Nephron (organoid): Measurements from ENCODE around the gene LCP1.
A peak's percentile ranks its signal among the peaks of the same experiment; 100 is the strongest.

Source experiments
- H3K27ac Mint-ChIP-seq, 3 experiments: 2 replicates each; pipeline ENCODE4 v1.8.0; 2020; ENCODE audit warnings: mixed read lengths in 3 of 3, mild to moderate bottlenecking in 2 of 3, moderate library complexity in 1 of 3
- H3K27me3 Mint-ChIP-seq: 2 replicates; pipeline ENCODE4 v1.8.0; 2021; ENCODE audit warnings: low read depth, mild to moderate bottlenecking, moderate library complexity, mixed read lengths
- H3K36me3 Mint-ChIP-seq: 2 replicates; pipeline ENCODE4 v1.8.0; 2020; ENCODE audit warnings: low read depth, mixed read lengths
- H3K4me1 Mint-ChIP-seq: 2 replicates; pipeline ENCODE4 v1.8.0; 2020; ENCODE audit warnings: mixed read lengths
- H3K4me3 Mint-ChIP-seq, 3 experiments: 2 replicates each; pipeline ENCODE4 v1.8.0; 2020; ENCODE audit warnings: mild to moderate bottlenecking in 3 of 3, mixed read lengths in 3 of 3, moderate library complexity in 2 of 3
- H3K9me3 Mint-ChIP-seq: 2 replicates; pipeline ENCODE4 v1.8.0; 2020; ENCODE audit warnings: mixed read lengths
- CTCF ChIP-seq, 3 experiments: fragments of 200-600 bp; sonication (generic); IDR thresholded peaks; one replicate each; pipeline ENCODE4 v1.5.0; 2021; ENCODE audit warnings: antibody characterized with exemption in 3 of 3; ENCODE audit not compliant: unreplicated experiment in 3 of 3

The LCP1 gene

GRCh38 chr13:46127358-46128023 lies 54.5 kb downstream of the LCP1 start:
- H3K27me3 Mint-ChIP-seq = peaks cover 3% of the 10 kb centered on the region
- TF ChIP-seq CTCF (IDR thresholded peaks at IDR 0.05; ENCODE audit: unreplicated experiment in 3 of 3) = no peak
- H3K36me3 Mint-ChIP-seq = no peaks in the 10 kb centered on the region
- H3K27ac Mint-ChIP-seq = no peak overlapping the region
- no peak overlapping the region for H3K4me3 Mint-ChIP-seq
- peaks cover 5% of the 10 kb centered on the region for H3K4me1 Mint-ChIP-seq
- H3K9me3 Mint-ChIP-seq = no peaks in the 10 kb centered on the region

GRCh38 chr13:46126552-46127357 lies 55.2 kb downstream of the LCP1 start:
- Mint-ChIP-seq H3K27ac (peak overlapping the region in 1 of 3 experiments; percentile 56), H3K9me3 (no peaks in the 10 kb centered on the region), H3K36me3 (no peaks in the 10 kb centered on the region), H3K4me1 (peaks cover 5% of the 10 kb centered on the region), H3K4me3 (no peak overlapping the region), H3K27me3 (peaks cover 3% of the 10 kb centered on the region)
- TF ChIP-seq CTCF (IDR thresholded peaks at IDR 0.05; ENCODE audit: unreplicated experiment in 3 of 3) = peak; percentile 74 to 83 (median 80)

GRCh38 chr13:46126056-46126455 lies 55.9 kb downstream of the LCP1 start:
- H3K27ac Mint-ChIP-seq = peak overlapping the region in 1 of 3 experiments; percentile 55
- H3K4me1 Mint-ChIP-seq = peaks cover 5% of the 10 kb centered on the region
- H3K36me3 Mint-ChIP-seq = no peaks in the 10 kb centered on the region
- peaks cover 3% of the 10 kb centered on the region for H3K27me3 Mint-ChIP-seq
- TF ChIP-seq CTCF (IDR thresholded peaks at IDR 0.05; ENCODE audit: unreplicated experiment in 3 of 3) = no peak
- no peaks in the 10 kb centered on the region for H3K9me3 Mint-ChIP-seq
- no peak overlapping the region for H3K4me3 Mint-ChIP-seq

GRCh38 chr13:46124967-46125933 lies 56.7 kb downstream of the LCP1 start:
- Mint-ChIP-seq H3K4me1 (peaks cover 5% of the 10 kb centered on the region), H3K27ac (peak overlapping the region in 1 of 3 experiments; percentile 55), H3K9me3 (no peaks in the 10 kb centered on the region), H3K27me3 (peaks cover 3% of the 10 kb centered on the region), H3K4me3 (no peak overlapping the region), H3K36me3 (no peaks in the 10 kb centered on the region)
- no peak for TF ChIP-seq CTCF (IDR thresholded peaks at IDR 0.05; ENCODE audit: unreplicated experiment in 3 of 3)

- Mint-ChIP-seq H3K4me3 (no peak overlapping the region), H3K4me1 (peaks cover 5% of the 10 kb centered on the region), H3K27ac (peak overlapping the region in 1 of 3 experiments; percentile 55), H3K36me3 (no peaks in the 10 kb centered on the region), H3K9me3 (no peaks in the 10 kb centered on the region), H3K27me3 (peaks cover 3% of the 10 kb centered on the region)
- TF ChIP-seq CTCF (IDR thresholded peaks at IDR 0.05; ENCODE audit: unreplicated experiment in 3 of 3) = no peak
Observed at GRCh38 chr13:46124531-46124966, 57.4 kb downstream of the LCP1 start.
